H1 (cell line): ENCODE data around the gene CKAP2L. TPM values are rescaled to one million over a fixed set of nuclear protein-coding genes. Genes with fewer than 3 reads are reported as not detected.

Experiments used
- CBX5 ChIP-seq: fragments of 300-800, 300-1000 bp; sonication (generic); IDR thresholded peaks from 2 replicates; pipeline ENCODE4 v1.7.1; 2016; ENCODE audit warnings: antibody characterized with exemption, low read length, low read depth
- CHD7 ChIP-seq: fragments of 300-600 bp; sonication (generic); IDR thresholded peaks from 2 replicates; pipeline ENCODE4 v1.7.1; 2012; ENCODE audit warnings: low read length, moderate library complexity, mild to moderate bottlenecking, inconsistent platforms; ENCODE audit not compliant: insufficient replicate concordance
- CTBP2 ChIP-seq: IDR thresholded peaks from 2 replicates; pipeline ENCODE4 v1.7.0; 2011; ENCODE audit warnings: borderline replicate concordance, mild to moderate bottlenecking, moderate library complexity, mixed read lengths, low read length; ENCODE audit not compliant: insufficient read depth, insufficient read length
- MAX ChIP-seq: IDR thresholded peaks from 2 replicates; pipeline ENCODE4 v1.6.1; 2012; ENCODE audit warnings: inconsistent platforms
- NANOG ChIP-seq: IDR thresholded peaks from 2 replicates; pipeline ENCODE4 v1.6.1; 2011; ENCODE audit warnings: low read length, low read depth, mild to moderate bottlenecking, inconsistent platforms; ENCODE audit not compliant: insufficient read depth, poor library complexity, severe bottlenecking
- POU5F1 ChIP-seq: IDR thresholded peaks from 2 replicates; pipeline ENCODE4 v1.6.1; 2011; ENCODE audit warnings: low read depth, mild to moderate bottlenecking, low read length, moderate library complexity
- SIX5 ChIP-seq: IDR thresholded peaks from 2 replicates; pipeline ENCODE4 v1.6.1; 2011; ENCODE audit warnings: mild to moderate bottlenecking, low read depth, low read length
- SUZ12 ChIP-seq: fragments of 200-600 bp; sonication (generic); IDR thresholded peaks from 2 replicates; pipeline ENCODE4 v1.6.1; 2012; ENCODE audit warnings: mild to moderate bottlenecking, inconsistent platforms, low read length, moderate library complexity, mixed read lengths
- TBP ChIP-seq: IDR thresholded peaks from 2 replicates; pipeline ENCODE4 v1.6.1; 2011; ENCODE audit warnings: low read depth, low read length, improper control_type of control experiment
- polyA plus RNA-seq, 7 experiments: library from polyadenylated mRNA; depleted of rRNA in 3 of 7; stranded (reverse) in 5 of 7; unstranded in 2 of 7; fragments of >200 nt in 5 of 7; fragments of 200-250 nt in 2 of 7; gene quantifications; 1 replicate in 5 of 7; 2 replicates in 1 of 7; 4 replicates in 1 of 7; pipeline versions ENCODE4 v1.2.1 to v1.2.3, GENCODE V29; 2011 to 2013; ENCODE audit warnings: missing spikeins in 2 of 7, mixed read lengths in 2 of 7
- total RNA-seq: library from RNA; stranded (reverse); fragmentation: NEBNext Ultra II Directional; extraction: Animal tissue kit (Norgen Biotek cat#: 25700); gene quantifications from 2 replicates; pipeline ENCODE4 v1.2.1, GENCODE V29; 2021
- TF ChIP-seq, protein P1 (sequence below): IDR thresholded peaks from 2 replicates; pipeline ENCODE4 v1.6.1; 2012; ENCODE audit warnings: low read length, inconsistent platforms

Gene CKAP2L
- total and polyA plus RNA-seq, 2 of the 8 experiments (the other 6 are each of a cell fraction or from before 2014, with no cell fraction given): 2.5 to 20.7 TPM

- TF ChIP-seq CHD7: no peak
- TF ChIP-seq NANOG: no peak
- no peak for TF ChIP-seq TBP
- TF ChIP-seq, protein P1, sequence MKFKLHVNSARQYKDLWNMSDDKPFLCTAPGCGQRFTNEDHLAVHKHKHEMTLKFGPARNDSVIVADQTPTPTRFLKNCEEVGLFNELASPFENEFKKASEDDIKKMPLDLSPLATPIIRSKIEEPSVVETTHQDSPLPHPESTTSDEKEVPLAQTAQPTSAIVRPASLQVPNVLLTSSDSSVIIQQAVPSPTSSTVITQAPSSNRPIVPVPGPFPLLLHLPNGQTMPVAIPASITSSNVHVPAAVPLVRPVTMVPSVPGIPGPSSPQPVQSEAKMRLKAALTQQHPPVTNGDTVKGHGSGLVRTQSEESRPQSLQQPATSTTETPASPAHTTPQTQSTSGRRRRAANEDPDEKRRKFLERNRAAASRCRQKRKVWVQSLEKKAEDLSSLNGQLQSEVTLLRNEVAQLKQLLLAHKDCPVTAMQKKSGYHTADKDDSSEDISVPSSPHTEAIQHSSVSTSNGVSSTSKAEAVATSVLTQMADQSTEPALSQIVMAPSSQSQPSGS: no peak
- TF ChIP-seq POU5F1: no peak
- no peak for TF ChIP-seq CBX5
- TF ChIP-seq SIX5: no peak
- TF ChIP-seq SUZ12: no peak
- no peak for TF ChIP-seq MAX
- TF ChIP-seq CTBP2: no peak
Observed at GRCh38 chr2:112712465-112712864, 51.9 kb downstream of the CKAP2L start (continued).
